ENCODE data around the gene SCN9A.

SCN9A gene

GRCh38 chr2:166148500-166149400 lies 227.0 kb downstream of the SCN9A start:
- Histone ChIP-seq H3K4me1 (ENCODE audit: insufficient read depth, low read length, severe bottlenecking) (no peaks in the 10 kb centered on the region), H3K4me3 (ENCODE audit: low read depth, low read length, poor library complexity, severe bottlenecking) (no peak overlapping the region)

GRCh38 chr2:166147883-166148282 lies 227.9 kb downstream of the SCN9A start:
- no peaks in the 10 kb centered on the region for H3K4me1 ChIP-seq (ENCODE audit: insufficient read depth, low read length, severe bottlenecking)
- no peak overlapping the region for H3K9ac ChIP-seq (ENCODE audit: low read length)
- no peaks in the 10 kb centered on the region for H3K27me3 ChIP-seq (ENCODE audit: insufficient read depth, low read length)
- TF ChIP-seq CTCF (IDR thresholded peaks at IDR 0.05; ENCODE audit: low read length), result no peak
- no peak for TF ChIP-seq EZH2 (IDR thresholded peaks at IDR 0.05; ENCODE audit: borderline replicate concordance, low read length)
- H3K79me2 ChIP-seq (ENCODE audit: insufficient read depth, low read length), result no peaks in the 10 kb centered on the region
- H3K36me3 ChIP-seq (ENCODE audit: insufficient read depth, low read length), result no peaks in the 10 kb centered on the region
- H2AFZ ChIP-seq (ENCODE audit: low read length), result no peak overlapping the region
- H4K20me1 ChIP-seq (ENCODE audit: insufficient read depth, low read length), result no peaks in the 10 kb centered on the region
- no peak overlapping the region for H3K4me2 ChIP-seq (ENCODE audit: low read length)
- no peaks in the 10 kb centered on the region for H3K9me3 ChIP-seq (ENCODE audit: low read length)
- H3K9me2 ChIP-seq (ENCODE audit: low read depth, low read length), result no peaks in the 10 kb centered on the region
- no peak overlapping the region for H3K27ac ChIP-seq (ENCODE audit: low read depth, low read length, poor library complexity, severe bottlenecking)
- no peak overlapping the region for H3K4me3 ChIP-seq (ENCODE audit: low read depth, low read length, poor library complexity, severe bottlenecking)
- H3F3A ChIP-seq (ENCODE audit: insufficient read depth, low read length), result no peaks in the 10 kb centered on the region

More at GRCh38 chr2:166148500-166149400, 227.0 kb downstream of the SCN9A start:
- Histone ChIP-seq H3K79me2 (ENCODE audit: insufficient read depth, low read length) (no peaks in the 10 kb centered on the region), H3K9ac (ENCODE audit: low read length) (no peak overlapping the region), H3K9me3 (ENCODE audit: low read length) (no peaks in the 10 kb centered on the region), H3K27ac (ENCODE audit: low read depth, low read length, poor library complexity, severe bottlenecking) (no peak overlapping the region), H3K27me3 (ENCODE audit: insufficient read depth, low read length) (no peaks in the 10 kb centered on the region), H3K9me2 (ENCODE audit: low read depth, low read length) (no peaks in the 10 kb centered on the region), H3K36me3 (ENCODE audit: insufficient read depth, low read length) (no peaks in the 10 kb centered on the region), H2AFZ (ENCODE audit: low read length) (no peak overlapping the region), H4K20me1 (ENCODE audit: insufficient read depth, low read length) (no peaks in the 10 kb centered on the region), H3F3A (ENCODE audit: insufficient read depth, low read length) (no peaks in the 10 kb centered on the region), H3K4me2 (ENCODE audit: low read length) (no peak overlapping the region)
- no peak for TF ChIP-seq CTCF (IDR thresholded peaks at IDR 0.05; ENCODE audit: low read length)
- no peak for TF ChIP-seq EZH2 (IDR thresholded peaks at IDR 0.05; ENCODE audit: borderline replicate concordance, low read length)
